ENCODE measurements around the gene LRRC4C. TPM values are rescaled to one million over a fixed set of nuclear protein-coding genes. Genes with fewer than 3 reads are reported as not detected.

LRRC4C gene
- total RNA-seq, 2 experiments from 2014 or later, result not detected

DNA sequence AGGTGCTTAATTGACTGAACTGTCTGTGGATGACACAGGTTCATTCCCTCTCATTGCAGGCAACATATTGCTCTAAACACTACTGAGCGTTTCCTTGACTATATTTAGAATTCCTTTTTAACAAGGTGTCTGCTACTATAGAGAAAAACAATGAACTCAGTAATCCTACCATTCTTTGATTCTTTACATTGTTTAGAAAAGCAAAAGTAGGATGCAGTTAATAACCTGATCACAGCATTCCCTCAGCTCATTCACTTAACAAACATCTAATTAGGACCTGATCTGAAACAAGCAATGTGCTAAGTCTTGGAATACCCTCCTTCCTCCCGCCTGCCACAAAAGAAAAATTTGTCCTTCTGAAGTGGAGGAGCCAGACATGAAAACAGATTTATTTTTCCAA, 313.1 kb downstream of the LRRC4C start:
- H3K4me3 Mint-ChIP-seq, result no peak overlapping the region
- ATAC-seq (ENCODE audit: low read depth) (no peak), DNase-seq (no peak)
- peaks cover 5% of the 10 kb centered on the region for H3K9me3 Mint-ChIP-seq
- no peaks in the 10 kb centered on the region for H3K36me3 Mint-ChIP-seq
- H3K4me1 Mint-ChIP-seq, result no peaks in the 10 kb centered on the region
- no peaks in the 10 kb centered on the region for H3K27me3 Mint-ChIP-seq
- no peak overlapping the region for H3K27ac Mint-ChIP-seq
- POLR2A ChIA-PET, result no interaction called here

DNA sequence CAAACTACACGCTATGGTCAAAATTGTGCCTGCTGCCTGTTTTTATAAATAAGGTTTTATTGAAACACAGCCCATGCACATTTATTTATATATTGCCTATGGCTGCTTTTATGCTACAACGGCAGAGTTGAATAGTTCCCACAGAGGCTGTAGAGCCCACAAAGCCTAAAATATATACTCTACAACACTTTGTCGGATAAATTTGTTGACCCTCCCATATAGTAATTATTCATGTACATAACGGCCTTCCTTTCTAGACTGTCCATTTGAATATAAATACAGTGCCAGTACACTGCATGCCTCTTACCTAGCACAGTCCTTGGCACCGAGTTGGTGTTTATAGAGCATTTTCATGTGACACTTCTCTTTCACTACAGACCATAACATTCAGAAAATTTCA, 314.0 kb downstream of the LRRC4C start:
- H3K36me3 Mint-ChIP-seq, result no peaks in the 10 kb centered on the region
- H3K27me3 Mint-ChIP-seq, result no peaks in the 10 kb centered on the region
- POLR2A ChIA-PET, result no interaction called here
- H3K4me3 Mint-ChIP-seq, result no peak overlapping the region
- DNase-seq, result no peak
- H3K4me1 Mint-ChIP-seq, result no peaks in the 10 kb centered on the region
- ATAC-seq (ENCODE audit: low read depth), result no peak
- peaks cover 5% of the 10 kb centered on the region for H3K9me3 Mint-ChIP-seq
- no peak overlapping the region for H3K27ac Mint-ChIP-seq

- POLR2A ChIA-PET, result no interaction called here
- Mint-ChIP-seq H3K36me3 (no peaks in the 10 kb centered on the region), H3K9me3 (peaks cover 3% of the 10 kb centered on the region), H3K27me3 (no peaks in the 10 kb centered on the region), H3K4me3 (no peak overlapping the region), H3K4me1 (no peaks in the 10 kb centered on the region), H3K27ac (no peak overlapping the region)
- ATAC-seq (ENCODE audit: low read depth), result no peak
- DNase-seq, result no peak
These were observed 324.5 kb downstream of the LRRC4C start for GRCh38 chr11:41134971-41135370.

DNA sequence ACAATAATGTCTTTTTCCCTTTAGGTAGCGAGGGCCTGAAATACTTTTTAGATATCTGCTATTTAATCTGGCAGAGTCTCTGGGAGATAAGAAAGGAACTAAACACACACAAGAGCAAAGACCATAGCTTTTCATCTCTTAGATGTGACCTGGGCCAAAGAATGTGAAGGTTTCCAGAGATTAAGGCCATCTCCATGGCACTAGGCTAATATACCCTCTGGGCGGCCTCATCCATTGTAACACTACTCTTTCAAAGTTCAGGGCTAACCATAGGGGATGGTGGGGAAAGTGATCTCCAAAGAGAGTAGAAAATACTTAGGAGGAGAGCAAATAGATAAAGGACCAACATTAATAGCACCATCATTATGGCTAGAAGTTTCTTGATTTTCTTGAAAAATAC, 326.4 kb downstream of the LRRC4C start:
- no peaks in the 10 kb centered on the region for H3K36me3 Mint-ChIP-seq
- no peak for DNase-seq
- H3K27ac Mint-ChIP-seq, result no peak overlapping the region

DNA sequence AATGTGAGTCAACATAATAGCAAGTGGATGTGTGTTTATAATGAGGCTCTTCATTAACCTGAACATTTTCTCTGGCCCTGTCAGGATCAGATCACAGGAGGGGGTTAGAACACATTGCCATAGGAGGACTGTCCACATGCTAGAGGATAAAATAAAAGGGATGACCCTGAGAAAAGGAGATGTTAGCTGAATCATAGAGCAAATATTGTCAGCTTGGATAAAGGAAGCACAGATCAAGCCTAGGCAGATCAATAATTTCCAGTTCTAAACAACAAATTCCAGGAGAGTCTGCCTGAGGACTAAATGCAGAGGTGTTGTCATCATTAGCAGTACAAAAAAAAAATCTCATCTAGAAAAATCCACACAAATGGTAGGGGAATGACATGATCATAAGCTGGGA, 337.9 kb downstream of the LRRC4C start:
- POLR2A ChIA-PET, result no interaction called here
- ATAC-seq (ENCODE audit: low read depth) (no peak), DNase-seq (no peak)
- no peaks in the 10 kb centered on the region for H3K36me3 Mint-ChIP-seq
- no peak overlapping the region for H3K4me3 Mint-ChIP-seq
- H3K27me3 Mint-ChIP-seq, result no peaks in the 10 kb centered on the region
- no peaks in the 10 kb centered on the region for H3K4me1 Mint-ChIP-seq
- no peak overlapping the region for H3K27ac Mint-ChIP-seq
- peaks cover 6% of the 10 kb centered on the region for H3K9me3 Mint-ChIP-seq

More for the DNA sequence above, 326.4 kb downstream of the LRRC4C start:
- POLR2A ChIA-PET, result no interaction called here
- Mint-ChIP-seq H3K27me3 (no peaks in the 10 kb centered on the region), H3K4me3 (no peak overlapping the region), H3K9me3 (peaks cover 1% of the 10 kb centered on the region), H3K4me1 (no peaks in the 10 kb centered on the region)
- no peak for ATAC-seq (ENCODE audit: low read depth)

GRCh38 chr11:41119484-41119883, 340.0 kb downstream of the LRRC4C start:
- POLR2A ChIA-PET, result no interaction called here
- Mint-ChIP-seq H3K4me1 (no peaks in the 10 kb centered on the region), H3K27ac (no peak overlapping the region), H3K9me3 (peaks cover 6% of the 10 kb centered on the region), H3K36me3 (no peaks in the 10 kb centered on the region), H3K4me3 (no peak overlapping the region), H3K27me3 (no peaks in the 10 kb centered on the region)
- no peak for ATAC-seq (ENCODE audit: low read depth)
- DNase-seq, result no peak

- Mint-ChIP-seq H3K27me3 (no peaks in the 10 kb centered on the region), H3K36me3 (no peaks in the 10 kb centered on the region), H3K4me1 (no peaks in the 10 kb centered on the region), H3K9me3 (peaks cover 5% of the 10 kb centered on the region), H3K4me3 (no peak overlapping the region), H3K27ac (no peak overlapping the region)
- DNase-seq (no peak), ATAC-seq (ENCODE audit: low read depth) (no peak)
- POLR2A ChIA-PET, result no interaction called here
These were observed 340.9 kb downstream of the LRRC4C start for GRCh38 chr11:41118521-41118920.

- Mint-ChIP-seq H3K9me3 (peaks cover 4% of the 10 kb centered on the region), H3K36me3 (no peaks in the 10 kb centered on the region), H3K27me3 (no peaks in the 10 kb centered on the region), H3K4me3 (no peak overlapping the region), H3K27ac (no peak overlapping the region), H3K4me1 (no peaks in the 10 kb centered on the region)
- POLR2A ChIA-PET, result no interaction called here
- DNase-seq (no peak), ATAC-seq (ENCODE audit: low read depth) (no peak)
These were observed 342.5 kb downstream of the LRRC4C start for GRCh38 chr11:41116970-41117369.

- ATAC-seq (ENCODE audit: low read depth) (no peak), DNase-seq (no peak)
- POLR2A ChIA-PET, result no interaction called here
- H3K4me3 Mint-ChIP-seq, result no peak overlapping the region
- peaks cover 1% of the 10 kb centered on the region for H3K9me3 Mint-ChIP-seq
- no peak overlapping the region for H3K27ac Mint-ChIP-seq
- no peaks in the 10 kb centered on the region for H3K36me3 Mint-ChIP-seq
- H3K27me3 Mint-ChIP-seq, result no peaks in the 10 kb centered on the region
- no peaks in the 10 kb centered on the region for H3K4me1 Mint-ChIP-seq
These were observed 344.4 kb downstream of the LRRC4C start for GRCh38 chr11:41115066-41115465.

GRCh38 chr11:41113160-41113559, 346.3 kb downstream of the LRRC4C start:
- ATAC-seq (ENCODE audit: low read depth), result no peak
- no peak for DNase-seq
- Mint-ChIP-seq H3K27me3 (no peaks in the 10 kb centered on the region), H3K27ac (no peak overlapping the region), H3K9me3 (peaks cover 1% of the 10 kb centered on the region), H3K4me1 (no peaks in the 10 kb centered on the region), H3K4me3 (no peak overlapping the region), H3K36me3 (no peaks in the 10 kb centered on the region)
- POLR2A ChIA-PET, result no interaction called here

DNA sequence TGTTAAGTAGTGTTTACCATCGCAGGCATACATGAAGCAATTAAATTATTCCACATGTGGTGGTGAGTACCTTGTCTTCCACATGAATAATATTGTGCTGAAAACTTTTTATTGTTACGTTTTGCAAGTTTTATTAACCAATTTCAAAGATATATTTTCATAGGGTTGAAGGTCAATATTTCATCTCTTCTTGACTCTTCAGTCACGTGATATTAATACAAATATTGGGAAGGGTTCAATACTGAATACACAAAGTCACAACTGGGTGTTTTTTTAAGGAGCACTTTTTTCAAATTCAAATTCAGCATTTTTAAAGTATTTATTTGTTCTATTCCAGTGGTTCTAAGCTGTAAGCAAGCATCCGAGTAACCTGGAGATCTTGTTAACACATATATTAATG, 348.9 kb downstream of the LRRC4C start:
- POLR2A ChIA-PET, result no interaction called here
- Mint-ChIP-seq H3K4me3 (no peak overlapping the region), H3K4me1 (no peaks in the 10 kb centered on the region), H3K27me3 (no peaks in the 10 kb centered on the region), H3K9me3 (peaks cover 1% of the 10 kb centered on the region), H3K27ac (no peak overlapping the region), H3K36me3 (no peaks in the 10 kb centered on the region)
- ATAC-seq (ENCODE audit: low read depth) (no peak), DNase-seq (no peak)

DNA sequence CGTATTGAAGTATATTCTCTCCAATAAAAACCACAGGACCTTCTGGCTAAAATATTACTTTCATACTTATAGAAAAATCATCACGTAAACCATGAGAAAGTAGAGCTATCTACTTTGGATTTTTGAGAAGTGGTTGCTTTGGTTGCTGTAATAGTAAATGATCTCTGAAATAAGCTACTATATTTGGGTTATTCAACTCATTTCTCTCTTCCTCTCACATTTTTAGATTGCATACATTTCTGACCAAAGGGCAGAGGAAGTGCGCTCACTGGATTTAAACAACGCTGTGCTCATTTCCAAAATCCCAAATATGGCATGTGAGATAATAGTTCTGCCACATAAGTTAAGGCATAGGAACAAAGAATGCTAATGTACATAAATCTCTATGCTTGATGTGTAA, 357.0 kb downstream of the LRRC4C start:
- Mint-ChIP-seq H3K9me3 (peaks cover 9% of the 10 kb centered on the region), H3K4me3 (no peak overlapping the region), H3K27me3 (no peaks in the 10 kb centered on the region), H3K36me3 (no peaks in the 10 kb centered on the region), H3K27ac (no peak overlapping the region), H3K4me1 (no peaks in the 10 kb centered on the region)
- POLR2A ChIA-PET, result no interaction called here
- DNase-seq (no peak), ATAC-seq (ENCODE audit: low read depth) (no peak)

GRCh38 chr11:41099654-41100053, 359.8 kb downstream of the LRRC4C start:
- H3K27ac Mint-ChIP-seq, result no peak overlapping the region
- no peak overlapping the region for H3K4me3 Mint-ChIP-seq
- no peaks in the 10 kb centered on the region for H3K4me1 Mint-ChIP-seq
- no peak for DNase-seq
- ATAC-seq (ENCODE audit: low read depth), result no peak
- POLR2A ChIA-PET, result no interaction called here
- peaks cover 15% of the 10 kb centered on the region for H3K9me3 Mint-ChIP-seq
- H3K36me3 Mint-ChIP-seq, result no peaks in the 10 kb centered on the region
- H3K27me3 Mint-ChIP-seq, result no peaks in the 10 kb centered on the region

DNA sequence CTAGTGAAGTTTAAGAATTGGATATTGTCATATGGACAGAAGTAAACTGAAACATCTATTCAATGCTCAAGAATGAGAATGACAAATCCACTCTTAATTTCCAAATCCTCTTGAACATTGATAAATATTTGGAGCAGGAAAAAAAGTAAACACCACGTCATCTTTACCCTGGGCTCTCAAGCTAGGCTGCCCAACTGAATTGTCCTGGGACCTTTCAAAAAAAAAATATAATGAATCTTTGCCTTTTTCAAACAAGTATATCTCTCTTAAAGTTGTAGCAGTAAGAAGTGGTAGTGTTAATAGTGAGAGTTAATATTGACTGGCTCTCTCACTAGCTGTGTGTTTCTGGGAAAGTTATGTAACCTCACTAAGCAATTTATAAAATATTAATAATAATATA, 374.3 kb downstream of the LRRC4C start:
- no peaks in the 10 kb centered on the region for H3K9me3 Mint-ChIP-seq
- POLR2A ChIA-PET, result no interaction called here
- H3K27ac Mint-ChIP-seq, result no peak overlapping the region
- no peak for DNase-seq
- H3K36me3 Mint-ChIP-seq, result no peaks in the 10 kb centered on the region
- H3K27me3 Mint-ChIP-seq, result no peaks in the 10 kb centered on the region
- no peaks in the 10 kb centered on the region for H3K4me1 Mint-ChIP-seq
- H3K4me3 Mint-ChIP-seq, result no peak overlapping the region
- no peak for ATAC-seq (ENCODE audit: low read depth)

- no peak for DNase-seq
- Mint-ChIP-seq H3K4me3 (no peak overlapping the region), H3K4me1 (no peaks in the 10 kb centered on the region), H3K9me3 (peaks cover 6% of the 10 kb centered on the region), H3K27me3 (no peaks in the 10 kb centered on the region), H3K27ac (no peak overlapping the region), H3K36me3 (no peaks in the 10 kb centered on the region)
- POLR2A ChIA-PET, result no interaction called here
- no peak for ATAC-seq (ENCODE audit: low read depth)
These were observed 377.6 kb downstream of the LRRC4C start for GRCh38 chr11:41081756-41082285.

All from activated naive CD8-positive, alpha-beta T cell treated with anti-CD3 and anti-CD28 coated beads, Interleukin-2, amount 10 ng/mL, durations not matched to agents 7 days and 5 days (primary cell).